Stimulated activated effector memory CD8-positive, alpha-beta T cell treated with anti-CD3 and anti-CD28 coated beads, Interleukin-12 subunit alpha, Interleukin-12 subunit beta, amount 100 ng/mL, for 72 hours (primary cell): ENCODE measurements around the gene DST.
"Not testable (repeated sequence)": the region's sequence is repeated elsewhere in the genome, so short reads cannot be mapped to it uniquely, and the experiment has no call there.

Experiments
- ATAC-seq: fragments of 150-1000 bp; cut with Tn5 transposase; 2 replicates; pipeline ENCODE4 v1.10.0; 2021
- DNase-seq, 2 donors: peaks; one replicate each; pipeline ENCODE4 v3.0.0; 2021 to 2022; ENCODE audit warnings: low spot score in 2 of 2
- H3K27ac Mint-ChIP-seq: one replicate; pipeline ENCODE4 v1.8.0; 2022; ENCODE audit warnings: mild to moderate bottlenecking, mixed read lengths
- H3K36me3 Mint-ChIP-seq: one replicate; pipeline ENCODE4 v1.8.0; 2022; ENCODE audit warnings: mild to moderate bottlenecking, mixed read lengths
- H3K4me1 Mint-ChIP-seq: one replicate; pipeline ENCODE4 v1.8.0; 2022; ENCODE audit warnings: mixed read lengths
- H3K4me3 Mint-ChIP-seq: one replicate; pipeline ENCODE4 v1.8.0; 2022; ENCODE audit warnings: mild to moderate bottlenecking, mixed read lengths
- H3K9me3 Mint-ChIP-seq: one replicate; pipeline ENCODE4 v1.8.0; 2022; ENCODE audit warnings: mixed read lengths

Gene DST

GRCh38 chr6:56575736-56576135, 67.0 kb downstream of the DST start:
- no peak overlapping the region for H3K4me3 Mint-ChIP-seq
- no peaks in the 10 kb centered on the region for H3K9me3 Mint-ChIP-seq
- ATAC-seq (no peak), DNase-seq (no peak)
- H3K27ac Mint-ChIP-seq, result no peak overlapping the region
- no peaks in the 10 kb centered on the region for H3K4me1 Mint-ChIP-seq
- no peaks in the 10 kb centered on the region for H3K36me3 Mint-ChIP-seq

GRCh38 chr6:56574292-56574691, 68.4 kb downstream of the DST start:
- H3K9me3 Mint-ChIP-seq, result no peaks in the 10 kb centered on the region
- ATAC-seq (no peak), DNase-seq (no peak)
- H3K27ac Mint-ChIP-seq, result no peak overlapping the region
- H3K4me1 Mint-ChIP-seq, result no peaks in the 10 kb centered on the region
- H3K36me3 Mint-ChIP-seq, result no peaks in the 10 kb centered on the region
- H3K4me3 Mint-ChIP-seq, result no peak overlapping the region

DNA sequence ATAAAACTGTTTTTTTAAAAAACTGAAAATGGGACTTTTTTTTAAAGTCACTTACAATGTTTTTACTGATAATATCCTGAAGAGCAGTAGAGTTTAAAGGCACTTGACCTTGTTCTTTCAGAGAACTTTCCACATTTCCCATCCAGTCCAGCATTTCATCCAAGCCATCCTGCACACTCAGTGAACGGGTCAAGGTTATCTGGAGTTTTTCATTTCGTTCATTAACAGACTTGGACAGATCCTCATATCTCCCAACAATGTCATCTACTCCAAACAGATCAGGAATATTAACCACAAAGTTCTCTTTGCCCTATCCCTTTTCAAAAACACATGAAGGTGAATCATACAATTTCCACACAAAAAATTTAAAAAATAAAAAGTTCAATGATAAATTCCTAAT, 69.1 kb downstream of the DST start:
- no peak for ATAC-seq
- H3K4me1 Mint-ChIP-seq, result no peaks in the 10 kb centered on the region
- no peak overlapping the region for H3K27ac Mint-ChIP-seq
- H3K36me3 Mint-ChIP-seq, result no peaks in the 10 kb centered on the region
- no peak for DNase-seq
- no peak overlapping the region for H3K4me3 Mint-ChIP-seq
- no peaks in the 10 kb centered on the region for H3K9me3 Mint-ChIP-seq

GRCh38 chr6:56572788-56573471, 69.8 kb downstream of the DST start:
- no peaks in the 10 kb centered on the region for H3K36me3 Mint-ChIP-seq
- no peaks in the 10 kb centered on the region for H3K9me3 Mint-ChIP-seq
- H3K27ac Mint-ChIP-seq, result no peak overlapping the region
- H3K4me3 Mint-ChIP-seq, result no peak overlapping the region
- ATAC-seq (no peak), DNase-seq (no peak)
- H3K4me1 Mint-ChIP-seq, result no peaks in the 10 kb centered on the region

- H3K4me1 Mint-ChIP-seq, result no peaks in the 10 kb centered on the region
- DNase-seq (no peak), ATAC-seq (no peak)
- H3K4me3 Mint-ChIP-seq, result no peak overlapping the region
- H3K27ac Mint-ChIP-seq, result no peak overlapping the region
- no peaks in the 10 kb centered on the region for H3K36me3 Mint-ChIP-seq
- no peaks in the 10 kb centered on the region for H3K9me3 Mint-ChIP-seq
Observed at GRCh38 chr6:56571605-56572004, 71.1 kb downstream of the DST start.

DNA sequence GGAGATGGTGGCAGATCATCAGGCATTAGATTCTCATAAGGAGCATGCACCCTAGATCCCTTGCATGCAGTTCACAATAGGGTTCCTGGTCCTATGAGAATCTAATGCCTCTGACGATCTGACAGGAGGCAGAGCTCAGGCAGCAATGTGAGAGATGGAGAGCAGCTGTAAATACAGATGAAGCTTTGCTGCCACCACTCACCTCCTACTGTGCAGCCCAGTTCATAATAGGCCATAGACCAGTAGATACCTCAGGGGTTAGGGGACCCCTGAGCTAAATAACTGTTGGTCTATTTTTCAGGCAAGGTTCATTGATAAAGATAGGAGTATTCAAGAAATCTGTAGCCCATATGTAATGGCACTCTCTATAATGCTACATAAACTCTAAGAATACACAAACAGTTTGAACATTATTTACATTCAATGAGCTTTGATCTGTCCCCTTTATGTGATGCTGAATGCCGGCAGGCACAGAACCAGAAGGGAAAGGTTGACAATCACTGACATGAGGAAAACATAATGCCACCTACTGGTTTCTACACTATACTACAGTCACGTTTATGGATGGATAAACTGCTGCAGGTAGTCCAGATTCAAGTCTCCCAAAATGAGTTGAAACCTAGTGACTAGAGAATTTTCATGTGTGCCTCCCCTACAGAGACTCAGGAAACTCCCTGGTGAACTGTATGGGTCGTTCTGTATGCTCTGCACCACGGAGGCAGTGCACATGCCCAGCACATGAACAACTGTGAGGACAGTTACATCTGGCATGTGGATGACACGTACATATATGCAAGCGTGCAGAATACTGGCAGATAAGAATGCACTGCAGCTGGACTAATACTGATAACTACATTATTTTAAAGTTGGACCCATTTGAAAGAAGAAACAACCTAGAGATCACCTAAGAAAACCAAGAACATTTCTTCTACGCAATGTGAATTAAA, 72.0 kb downstream of the DST start:
- ATAC-seq (peak; percentile 50), DNase-seq (no peak)
- Mint-ChIP-seq H3K36me3 (no peaks in the 10 kb centered on the region), H3K4me1 (no peaks in the 10 kb centered on the region), H3K4me3 (no peak overlapping the region), H3K27ac (no peak overlapping the region), H3K9me3 (no peaks in the 10 kb centered on the region)

GRCh38 chr6:56567501-56567900, 75.2 kb downstream of the DST start:
- H3K4me3 Mint-ChIP-seq, result no peak overlapping the region
- ATAC-seq (no peak), DNase-seq (no peak)
- no peaks in the 10 kb centered on the region for H3K9me3 Mint-ChIP-seq
- no peaks in the 10 kb centered on the region for H3K4me1 Mint-ChIP-seq
- no peaks in the 10 kb centered on the region for H3K36me3 Mint-ChIP-seq
- H3K27ac Mint-ChIP-seq, result no peak overlapping the region

- not testable (repeated sequence) for ATAC-seq, H3K36me3 Mint-ChIP-seq, H3K4me3 Mint-ChIP-seq, H3K27ac Mint-ChIP-seq, DNase-seq, H3K4me1 Mint-ChIP-seq, H3K9me3 Mint-ChIP-seq
Observed at GRCh38 chr6:56562730-56563129, 80.0 kb downstream of the DST start.

- no peak overlapping the region for H3K27ac Mint-ChIP-seq
- no peaks in the 10 kb centered on the region for H3K4me1 Mint-ChIP-seq
Observed at GRCh38 chr6:56556751-56557540, 85.7 kb downstream of the DST start.

GRCh38 chr6:56555438-56555872, 87.2 kb downstream of the DST start:
- no peak overlapping the region for H3K27ac Mint-ChIP-seq
- no peaks in the 10 kb centered on the region for H3K4me1 Mint-ChIP-seq
- no peaks in the 10 kb centered on the region for H3K9me3 Mint-ChIP-seq
- H3K36me3 Mint-ChIP-seq, result no peaks in the 10 kb centered on the region
- no peak overlapping the region for H3K4me3 Mint-ChIP-seq
- DNase-seq, result no peak
- no peak for ATAC-seq

More at GRCh38 chr6:56556751-56557540, 85.7 kb downstream of the DST start:
- Mint-ChIP-seq H3K9me3 (no peaks in the 10 kb centered on the region), H3K4me3 (no peak overlapping the region), H3K36me3 (no peaks in the 10 kb centered on the region)
- no peak for ATAC-seq
- DNase-seq, result no peak

- Mint-ChIP-seq H3K4me3 (no peak overlapping the region), H3K36me3 (no peaks in the 10 kb centered on the region), H3K27ac (no peak overlapping the region), H3K9me3 (no peaks in the 10 kb centered on the region), H3K4me1 (no peaks in the 10 kb centered on the region)
- no peak for ATAC-seq
- DNase-seq, result no peak
Observed at GRCh38 chr6:56552187-56553130, 90.2 kb downstream of the DST start.

- DNase-seq, result no peak
- ATAC-seq, result no peak
- no peak overlapping the region for H3K4me3 Mint-ChIP-seq
- no peaks in the 10 kb centered on the region for H3K36me3 Mint-ChIP-seq
- no peak overlapping the region for H3K27ac Mint-ChIP-seq
- no peaks in the 10 kb centered on the region for H3K4me1 Mint-ChIP-seq
- no peaks in the 10 kb centered on the region for H3K9me3 Mint-ChIP-seq
Observed at GRCh38 chr6:56551409-56552120, 91.1 kb downstream of the DST start.

GRCh38 chr6:56550301-56550700, 92.4 kb downstream of the DST start:
- Mint-ChIP-seq H3K4me1 (no peaks in the 10 kb centered on the region), H3K9me3 (no peaks in the 10 kb centered on the region), H3K36me3 (no peaks in the 10 kb centered on the region), H3K27ac (no peak overlapping the region), H3K4me3 (no peak overlapping the region)
- ATAC-seq, result no peak
- no peak for DNase-seq

GRCh38 chr6:56549014-56549413, 93.7 kb downstream of the DST start:
- ATAC-seq, result no peak
- DNase-seq, result no peak
- Mint-ChIP-seq H3K4me1 (no peaks in the 10 kb centered on the region), H3K4me3 (no peak overlapping the region), H3K27ac (no peak overlapping the region), H3K9me3 (no peaks in the 10 kb centered on the region), H3K36me3 (no peaks in the 10 kb centered on the region)
